ENCODE results near the gene AUTS2. TPM values are rescaled to one million over a fixed set of nuclear protein-coding genes. Genes with fewer than 3 reads are reported as not detected.

Gene AUTS2
- total and polyA plus RNA-seq, 9 of the 15 experiments (the other 6 are each of a cell fraction or from before 2014, with no cell fraction given), result 0.58 TPM; not detected in 8

DNA sequence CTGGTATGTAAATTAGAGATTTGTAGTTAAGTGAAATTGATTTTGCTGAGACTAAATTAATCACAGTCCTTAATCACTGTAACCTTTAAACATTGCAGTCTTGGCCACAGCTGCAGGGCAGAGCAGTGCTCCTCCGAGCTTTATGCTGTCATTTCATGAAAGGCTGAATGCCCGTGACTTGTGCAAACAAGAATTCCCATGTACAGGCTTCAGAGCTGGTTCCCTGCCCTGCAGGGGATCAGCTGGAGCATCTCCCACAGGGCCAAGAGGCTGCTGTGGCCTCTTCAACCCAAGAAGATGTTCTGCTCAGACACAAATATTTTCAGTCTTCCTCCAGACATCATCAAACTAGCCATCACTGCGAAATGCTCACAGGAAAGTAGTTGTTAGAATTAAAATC, 419.1 kb downstream of the AUTS2 start:
- H3K79me2 ChIP-seq (ENCODE audit: control insufficient read depth, insufficient read depth, low read length), result no peaks in the 10 kb centered on the region
- intact Hi-C loops (cut with micrococcal nuclease), result no loop called here
- no TSS peak for BruUV-seq (replicated peaks)
- H3K9ac ChIP-seq (ENCODE audit: insufficient read depth in 1 of 2, low read depth in 2 of 2, low read length in 2 of 2), result no peak overlapping the region
- no peaks in the 10 kb centered on the region for H3K9me1 ChIP-seq (ENCODE audit: control insufficient read depth, insufficient read depth, low read length)
- FAIRE-seq (no peak), ATAC-seq (no peak), DNase-seq (ENCODE audit: extremely low read depth in 1 of 4, low spot score in 3 of 4) (no peak)
- H4K20me1 ChIP-seq (replicated peaks; ENCODE audit: control insufficient read depth, insufficient read depth, low read length), result no peaks in the 10 kb centered on the region
- ChIA-PET POLR2A (no interaction called here), CTCF (ENCODE audit: low intra/inter-chr PET ratio) (no interaction called here)
- no peak overlapping the region for H3K4me3 ChIP-seq
- no peaks in the 10 kb centered on the region for H3K9me3 ChIP-seq (replicated peaks; ENCODE audit: control insufficient read depth, insufficient read depth, low read depth, low read length)
- H3K4me1 ChIP-seq (replicated peaks in 1 of 2; ENCODE audit: control insufficient read depth in 2 of 2, insufficient read depth in 2 of 2, low read length in 2 of 2), result no peaks in the 10 kb centered on the region
- H3K27ac ChIP-seq (ENCODE audit: extremely low read depth, low read depth, low read length), result no peak overlapping the region
- H2AFZ ChIP-seq (ENCODE audit: low read depth, low read length), result no peak overlapping the region
- no peak overlapping the region for H3K4me2 ChIP-seq (ENCODE audit: insufficient read depth, low read length)
- 0% methylated on average over 3 of the region's 3 CpGs for WGBS (ENCODE audit: insufficient coverage, low coverage, missing lambda C conversion rate)
- 0 out of 5 replicates have a peak, but pooled peaks cover 0 to 3% of the 10 kb centered on the region in 2 experiments for H3K27me3 ChIP-seq (ENCODE audit: control insufficient read depth in 2 of 2, insufficient read depth in 2 of 2, low read length in 2 of 2)
- TF ChIP-seq EZH2 (IDR thresholded peaks at IDR 0.05; ENCODE audit: borderline replicate concordance, low read depth, low read length) (no peak), PRPF4 (IDR thresholded peaks at IDR 0.05; ENCODE audit: insufficient read depth, low read depth, low read length, poor library complexity, severe bottlenecking) (no peak), DDX20 (tag; IDR thresholded peaks at IDR 0.05; ENCODE audit: low read depth) (no peak), ZSCAN32 (CRISPR knock-in tag; IDR thresholded peaks at IDR 0.05) (no peak), NUFIP1 (IDR thresholded peaks at IDR 0.05; ENCODE audit: partially characterized antibody) (no peak), ZNF408 (CRISPR knock-in tag; IDR thresholded peaks at IDR 0.05; ENCODE audit: low read depth) (no peak), ZNF668 (CRISPR knock-in tag; IDR thresholded peaks at IDR 0.05) (no peak), HLTF (IDR thresholded peaks at IDR 0.05) (no peak), ZNF766 (CRISPR knock-in tag; conservative IDR thresholded peaks at IDR 0.05) (no peak)
- TF ChIP-seq, protein P1, sequence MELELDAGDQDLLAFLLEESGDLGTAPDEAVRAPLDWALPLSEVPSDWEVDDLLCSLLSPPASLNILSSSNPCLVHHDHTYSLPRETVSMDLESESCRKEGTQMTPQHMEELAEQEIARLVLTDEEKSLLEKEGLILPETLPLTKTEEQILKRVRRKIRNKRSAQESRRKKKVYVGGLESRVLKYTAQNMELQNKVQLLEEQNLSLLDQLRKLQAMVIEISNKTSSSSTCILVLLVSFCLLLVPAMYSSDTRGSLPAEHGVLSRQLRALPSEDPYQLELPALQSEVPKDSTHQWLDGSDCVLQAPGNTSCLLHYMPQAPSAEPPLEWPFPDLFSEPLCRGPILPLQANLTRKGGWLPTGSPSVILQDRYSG (tag; conservative IDR thresholded peaks at IDR 0.05; ENCODE audit: low read depth), result no peak
- TF ChIP-seq, protein P2, sequence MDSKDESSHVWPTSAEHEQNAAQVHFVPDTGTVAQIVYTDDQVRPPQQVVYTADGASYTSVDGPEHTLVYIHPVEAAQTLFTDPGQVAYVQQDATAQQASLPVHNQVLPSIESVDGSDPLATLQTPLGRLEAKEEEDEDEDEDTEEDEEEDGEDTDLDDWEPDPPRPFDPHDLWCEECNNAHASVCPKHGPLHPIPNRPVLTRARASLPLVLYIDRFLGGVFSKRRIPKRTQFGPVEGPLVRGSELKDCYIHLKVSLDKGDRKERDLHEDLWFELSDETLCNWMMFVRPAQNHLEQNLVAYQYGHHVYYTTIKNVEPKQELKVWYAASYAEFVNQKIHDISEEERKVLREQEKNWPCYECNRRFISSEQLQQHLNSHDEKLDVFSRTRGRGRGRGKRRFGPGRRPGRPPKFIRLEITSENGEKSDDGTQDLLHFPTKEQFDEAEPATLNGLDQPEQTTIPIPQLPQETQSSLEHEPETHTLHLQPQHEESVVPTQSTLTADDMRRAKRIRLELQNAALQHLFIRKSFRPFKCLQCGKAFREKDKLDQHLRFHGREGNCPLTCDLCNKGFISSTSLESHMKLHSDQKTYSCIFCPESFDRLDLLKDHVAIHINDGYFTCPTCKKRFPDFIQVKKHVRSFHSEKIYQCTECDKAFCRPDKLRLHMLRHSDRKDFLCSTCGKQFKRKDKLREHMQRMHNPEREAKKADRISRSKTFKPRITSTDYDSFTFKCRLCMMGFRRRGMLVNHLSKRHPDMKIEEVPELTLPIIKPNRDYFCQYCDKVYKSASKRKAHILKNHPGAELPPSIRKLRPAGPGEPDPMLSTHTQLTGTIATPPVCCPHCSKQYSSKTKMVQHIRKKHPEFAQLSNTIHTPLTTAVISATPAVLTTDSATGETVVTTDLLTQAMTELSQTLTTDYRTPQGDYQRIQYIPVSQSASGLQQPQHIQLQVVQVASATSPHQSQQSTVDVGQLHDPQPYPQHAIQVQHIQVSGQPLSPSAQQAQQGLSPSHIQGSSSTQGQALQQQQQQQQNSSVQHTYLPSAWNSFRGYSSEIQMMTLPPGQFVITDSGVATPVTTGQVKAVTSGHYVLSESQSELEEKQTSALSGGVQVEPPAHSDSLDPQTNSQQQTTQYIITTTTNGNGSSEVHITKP (IDR thresholded peaks at IDR 0.05; ENCODE audit: partially characterized antibody), result no peak
- TF ChIP-seq, protein P3, sequence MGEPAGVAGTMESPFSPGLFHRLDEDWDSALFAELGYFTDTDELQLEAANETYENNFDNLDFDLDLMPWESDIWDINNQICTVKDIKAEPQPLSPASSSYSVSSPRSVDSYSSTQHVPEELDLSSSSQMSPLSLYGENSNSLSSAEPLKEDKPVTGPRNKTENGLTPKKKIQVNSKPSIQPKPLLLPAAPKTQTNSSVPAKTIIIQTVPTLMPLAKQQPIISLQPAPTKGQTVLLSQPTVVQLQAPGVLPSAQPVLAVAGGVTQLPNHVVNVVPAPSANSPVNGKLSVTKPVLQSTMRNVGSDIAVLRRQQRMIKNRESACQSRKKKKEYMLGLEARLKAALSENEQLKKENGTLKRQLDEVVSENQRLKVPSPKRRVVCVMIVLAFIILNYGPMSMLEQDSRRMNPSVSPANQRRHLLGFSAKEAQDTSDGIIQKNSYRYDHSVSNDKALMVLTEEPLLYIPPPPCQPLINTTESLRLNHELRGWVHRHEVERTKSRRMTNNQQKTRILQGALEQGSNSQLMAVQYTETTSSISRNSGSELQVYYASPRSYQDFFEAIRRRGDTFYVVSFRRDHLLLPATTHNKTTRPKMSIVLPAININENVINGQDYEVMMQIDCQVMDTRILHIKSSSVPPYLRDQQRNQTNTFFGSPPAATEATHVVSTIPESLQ (CRISPR knock-in tag; IDR thresholded peaks at IDR 0.05), result no peak
- TF ChIP-seq, protein P4, sequence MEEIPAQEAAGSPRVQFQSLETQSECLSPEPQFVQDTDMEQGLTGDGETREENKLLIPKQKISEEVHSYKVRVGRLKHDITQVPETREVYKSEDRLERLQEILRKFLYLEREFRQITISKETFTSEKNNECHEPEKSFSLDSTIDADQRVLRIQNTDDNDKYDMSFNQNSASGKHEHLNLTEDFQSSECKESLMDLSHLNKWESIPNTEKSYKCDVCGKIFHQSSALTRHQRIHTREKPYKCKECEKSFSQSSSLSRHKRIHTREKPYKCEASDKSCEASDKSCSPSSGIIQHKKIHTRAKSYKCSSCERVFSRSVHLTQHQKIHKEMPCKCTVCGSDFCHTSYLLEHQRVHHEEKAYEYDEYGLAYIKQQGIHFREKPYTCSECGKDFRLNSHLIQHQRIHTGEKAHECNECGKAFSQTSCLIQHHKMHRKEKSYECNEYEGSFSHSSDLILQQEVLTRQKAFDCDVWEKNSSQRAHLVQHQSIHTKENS (CRISPR knock-in tag; IDR thresholded peaks at IDR 0.05), result no peak
- no peaks in the 10 kb centered on the region for H3K36me3 ChIP-seq (ENCODE audit: control insufficient read depth, insufficient read depth, low read length)
- in situ Hi-C loops (cut with MboI), result no loop called here
